HG03039 (cell line): Measurements from ENCODE around the gene OR8S1.
"Not testable (repeated sequence)": the region's sequence is repeated elsewhere in the genome, so short reads cannot be mapped to it uniquely, and the experiment has no call there.

Source experiments
- ATAC-seq: cut with Tn5 transposase; IDR thresholded peaks from one replicate; pipeline ENCODE4 v1.9.1; 2021; ENCODE audit warnings: mild to moderate bottlenecking, moderate library complexity; ENCODE audit not compliant: unreplicated experiment

OR8S1 gene, protein sequence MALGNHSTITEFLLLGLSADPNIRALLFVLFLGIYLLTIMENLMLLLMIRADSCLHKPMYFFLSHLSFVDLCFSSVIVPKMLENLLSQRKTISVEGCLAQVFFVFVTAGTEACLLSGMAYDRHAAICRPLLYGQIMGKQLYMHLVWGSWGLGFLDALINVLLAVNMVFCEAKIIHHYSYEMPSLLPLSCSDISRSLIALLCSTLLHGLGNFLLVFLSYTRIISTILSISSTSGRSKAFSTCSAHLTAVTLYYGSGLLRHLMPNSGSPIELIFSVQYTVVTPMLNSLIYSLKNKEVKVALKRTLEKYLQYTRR

DNA sequence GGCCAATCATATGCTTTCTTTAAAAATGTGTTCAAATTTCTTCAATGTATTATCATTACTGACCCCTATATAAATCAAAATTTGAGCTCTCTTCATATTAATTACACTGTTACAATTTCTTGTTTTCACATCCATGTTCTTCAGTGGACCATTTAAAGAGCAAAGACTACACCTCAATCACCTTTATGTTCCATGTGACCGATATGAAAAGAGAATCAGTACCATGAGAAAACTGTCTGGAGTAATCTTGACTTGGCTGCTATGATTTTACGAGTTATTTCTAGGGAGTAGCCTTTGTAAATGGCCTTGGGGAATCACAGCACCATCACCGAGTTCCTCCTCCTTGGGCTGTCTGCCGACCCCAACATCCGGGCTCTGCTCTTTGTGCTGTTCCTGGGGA, at the start of gene OR8S1:
Gene OR8S1, plus strand, starts transcription at position 301 of the 400 bp plus-strand sequence. Its CDS starts 0 bp downstream, at position 301.
- ATAC-seq, result no peak

DNA sequence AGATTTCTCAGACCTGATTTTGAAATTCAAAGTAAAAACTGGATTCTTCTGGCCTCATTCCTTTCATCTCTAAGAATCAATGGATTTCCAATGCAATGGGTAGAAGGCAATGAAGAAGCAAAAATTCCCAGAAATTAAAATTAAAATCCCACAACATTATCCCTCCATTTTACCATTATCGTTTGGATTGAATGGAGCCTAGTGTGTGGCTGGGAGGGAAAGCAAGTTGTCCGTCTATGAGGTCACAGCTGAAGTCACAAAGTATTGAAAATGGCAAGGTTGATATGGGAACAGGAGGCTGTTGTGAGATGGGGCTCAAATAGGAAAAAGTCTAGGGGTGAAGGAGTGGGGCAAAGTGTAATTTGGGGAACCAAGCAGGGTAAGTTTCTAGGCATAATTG, 43.2 kb upstream of the OR8S1 start, which contains the start of gene C12orf54:
Gene C12orf54, plus strand, starts transcription at position 301 of the 400 bp plus-strand sequence. CDS start 799 bp downstream, outside the sequence.
- ATAC-seq, result no peak

DNA sequence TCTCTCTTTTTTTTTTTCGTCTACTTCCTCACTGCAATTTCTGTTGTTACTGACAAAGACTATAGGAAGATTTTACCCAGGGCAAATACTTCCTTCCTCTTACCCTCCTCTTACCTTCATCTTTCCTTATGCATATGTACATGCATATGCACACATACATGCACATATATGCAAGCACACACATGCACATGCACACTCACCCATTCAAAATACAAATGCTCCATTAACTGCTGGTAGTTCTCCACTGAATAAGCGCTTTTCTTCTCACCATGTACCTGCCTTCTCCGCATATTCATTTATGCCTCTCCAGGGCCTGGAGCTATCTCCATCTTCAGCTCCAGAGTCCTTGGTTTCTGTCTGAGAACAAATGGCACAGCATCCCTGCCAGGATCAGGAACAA, 42.5 kb upstream of the OR8S1 start:
- no peak for ATAC-seq

DNA sequence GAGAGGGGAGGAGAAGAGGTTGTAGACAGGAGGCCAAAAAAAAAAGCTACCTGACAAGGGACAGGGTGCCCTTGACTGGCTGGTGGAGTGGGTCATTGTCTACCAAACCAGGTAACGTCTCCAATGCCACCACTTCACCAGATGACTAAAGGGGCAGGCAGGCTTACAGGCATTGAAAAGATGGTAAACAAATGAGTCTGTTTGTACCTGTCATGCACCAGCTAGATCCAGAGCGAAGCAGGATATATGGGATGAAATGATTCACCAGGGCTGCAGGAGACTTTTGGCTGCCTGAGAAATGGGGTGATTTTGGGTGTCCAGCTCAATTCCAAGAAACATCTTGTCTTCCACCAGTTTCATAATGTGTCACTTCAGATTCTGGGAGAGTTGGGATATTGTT, 39.2 kb upstream of the OR8S1 start:
- ATAC-seq, result no peak

DNA sequence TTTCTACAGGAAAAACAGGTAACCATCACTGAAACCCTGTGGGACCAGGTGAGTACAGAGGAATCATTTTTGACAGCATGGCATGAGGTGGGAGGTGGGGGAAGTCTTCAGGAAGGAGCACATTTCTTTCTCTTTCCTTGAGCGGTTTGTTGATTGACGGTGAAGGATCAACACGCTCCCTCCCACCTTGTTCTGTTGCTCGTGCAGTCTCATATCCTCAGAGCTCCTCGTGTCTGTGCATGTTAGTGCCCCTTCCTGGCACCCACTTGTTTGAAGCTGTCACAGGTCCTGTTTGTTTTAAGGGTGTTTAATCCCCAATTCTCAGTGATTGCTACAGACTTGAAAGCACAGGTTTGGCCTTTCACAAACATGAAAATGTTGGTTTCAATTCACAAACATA, 38.8 kb upstream of the OR8S1 start:
- no peak for ATAC-seq

DNA sequence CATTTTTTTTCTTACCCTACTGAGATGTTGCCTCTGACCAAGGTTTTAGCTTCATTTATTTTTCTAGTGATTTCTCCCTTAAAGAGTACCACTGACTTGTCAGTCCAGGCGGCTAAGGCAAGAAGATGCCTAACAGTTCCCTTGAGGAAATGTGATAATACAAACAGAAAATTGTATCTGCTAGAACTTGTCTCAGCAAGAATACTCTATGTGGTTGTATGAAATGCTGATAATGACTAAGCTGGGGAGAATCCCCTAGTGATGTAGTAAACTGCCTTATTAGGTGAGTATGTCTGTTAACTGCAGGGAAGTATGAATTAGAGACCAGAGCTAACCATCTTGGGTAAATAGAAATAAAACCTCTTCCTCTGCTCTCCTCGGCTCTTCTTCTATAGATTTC, 36.4 kb upstream of the OR8S1 start:
- peak; percentile 89 for ATAC-seq

DNA sequence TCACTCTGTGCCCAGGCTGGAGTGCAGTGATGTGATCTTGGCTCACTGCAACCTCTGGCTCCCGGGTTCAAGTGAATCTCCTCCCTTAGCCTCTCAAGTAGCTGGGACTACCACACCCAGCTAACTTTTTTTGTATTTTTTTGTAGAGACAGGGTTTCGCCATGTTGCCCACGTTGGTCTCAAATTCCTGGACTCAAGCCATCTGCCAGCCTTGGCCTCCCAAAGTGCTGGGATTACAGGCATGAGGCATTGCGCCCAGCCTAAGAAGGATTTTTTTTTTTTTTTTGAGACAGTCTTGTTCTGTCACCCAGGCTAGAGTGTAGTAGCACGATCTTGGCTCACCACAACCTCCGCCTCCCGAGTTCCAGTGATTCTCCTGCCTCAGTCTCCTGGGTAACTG, 36.0 kb upstream of the OR8S1 start:
- ATAC-seq, result not testable (repeated sequence)

DNA sequence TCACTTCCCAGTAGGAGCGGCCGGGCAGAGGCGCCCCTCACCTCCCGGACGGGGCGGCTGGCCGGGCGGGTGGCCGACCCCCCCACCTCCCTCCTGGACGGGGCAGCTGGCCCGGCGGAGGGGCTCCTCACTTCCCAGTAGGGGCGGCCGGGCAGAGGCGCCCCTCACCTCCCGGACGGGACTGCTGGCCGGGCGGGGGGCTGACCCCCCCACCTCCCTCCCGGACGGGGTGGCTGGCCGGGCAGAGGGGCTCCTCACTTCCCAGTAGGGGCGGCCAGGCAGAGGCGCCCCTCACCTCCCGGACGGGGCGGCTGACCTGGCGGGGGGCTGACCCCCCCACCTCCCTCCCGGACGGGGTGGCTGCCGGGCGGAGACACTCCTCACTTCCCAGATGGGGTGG, 25.2 kb upstream of the OR8S1 start:
- ATAC-seq, result not testable (repeated sequence)

DNA sequence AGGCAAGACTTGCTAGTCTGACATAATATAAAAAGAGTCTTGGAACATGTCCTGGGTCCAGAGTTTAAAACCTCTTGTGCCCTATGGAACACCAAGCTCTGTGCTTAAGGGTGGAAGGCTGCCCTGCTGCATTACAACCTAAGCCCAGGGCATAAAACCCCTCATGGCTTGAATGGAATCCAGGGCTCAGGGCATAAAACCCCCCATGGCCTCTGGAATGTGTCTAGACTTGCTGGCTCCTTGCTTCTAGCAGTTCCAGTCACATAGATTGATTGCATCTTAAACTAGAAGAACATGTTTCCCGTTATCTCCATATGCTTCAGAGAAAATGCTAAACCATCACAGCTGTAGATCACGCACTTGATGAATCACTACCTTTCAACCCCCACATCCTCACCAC, 18.6 kb upstream of the OR8S1 start:
- not testable (repeated sequence) for ATAC-seq

DNA sequence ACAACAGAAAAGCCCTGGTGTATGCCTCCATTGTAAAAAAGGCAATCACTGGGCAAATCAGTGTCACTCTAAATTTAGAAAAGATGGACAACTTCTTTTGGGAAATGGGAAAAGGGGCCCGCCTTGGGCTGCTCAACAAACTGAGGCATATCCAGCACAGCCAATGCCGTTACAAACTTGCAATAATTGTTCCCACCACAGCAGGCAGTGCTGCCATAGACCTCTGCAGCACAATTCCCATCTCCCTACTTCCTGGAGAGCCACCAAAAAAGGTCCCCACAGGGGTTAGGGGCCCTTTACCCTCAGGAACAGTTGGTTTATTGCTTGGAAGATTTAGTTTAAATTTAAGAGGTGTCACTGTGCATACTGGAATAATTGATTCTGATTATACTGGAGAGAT, 16.4 kb upstream of the OR8S1 start:
- ATAC-seq, result no peak

DNA sequence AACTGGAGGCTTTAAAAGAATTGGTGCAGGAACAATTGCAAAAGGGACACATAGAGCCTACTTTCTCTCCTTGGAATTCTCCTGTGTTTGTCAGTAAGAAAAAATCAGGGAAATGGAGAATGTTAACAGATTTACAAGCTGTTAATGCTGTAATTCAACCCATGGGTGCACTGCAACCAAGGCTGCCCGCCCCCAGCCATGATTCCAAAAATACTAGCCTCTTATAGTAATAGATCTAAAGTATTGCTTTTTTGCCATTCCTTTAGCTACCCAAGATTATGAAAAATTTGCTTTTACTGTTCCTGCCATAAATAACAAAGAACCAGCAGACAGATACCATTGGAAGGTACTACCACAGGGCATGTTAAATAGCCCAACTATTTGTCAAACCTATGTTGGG, 15.3 kb upstream of the OR8S1 start:
- ATAC-seq, result no peak

DNA sequence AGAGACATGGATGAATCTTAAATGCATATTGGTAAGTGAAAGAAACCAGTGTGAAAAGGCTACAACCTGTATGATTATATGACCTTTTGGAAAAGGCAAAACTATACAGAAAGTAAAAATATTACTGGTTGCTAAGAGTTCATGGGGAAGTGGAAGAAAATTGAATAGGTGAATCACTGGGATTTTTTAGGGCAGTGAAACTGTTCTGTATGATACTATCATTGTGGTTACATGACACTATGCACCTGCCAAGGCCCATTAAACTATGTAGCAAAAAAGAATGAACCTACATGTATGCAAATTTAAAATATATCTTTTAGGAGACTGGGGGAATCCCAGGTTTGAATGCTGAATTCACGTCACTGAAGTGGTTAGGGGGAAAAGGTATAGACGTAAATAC, 12.6 kb upstream of the OR8S1 start:
- ATAC-seq, result peak; percentile 73

DNA sequence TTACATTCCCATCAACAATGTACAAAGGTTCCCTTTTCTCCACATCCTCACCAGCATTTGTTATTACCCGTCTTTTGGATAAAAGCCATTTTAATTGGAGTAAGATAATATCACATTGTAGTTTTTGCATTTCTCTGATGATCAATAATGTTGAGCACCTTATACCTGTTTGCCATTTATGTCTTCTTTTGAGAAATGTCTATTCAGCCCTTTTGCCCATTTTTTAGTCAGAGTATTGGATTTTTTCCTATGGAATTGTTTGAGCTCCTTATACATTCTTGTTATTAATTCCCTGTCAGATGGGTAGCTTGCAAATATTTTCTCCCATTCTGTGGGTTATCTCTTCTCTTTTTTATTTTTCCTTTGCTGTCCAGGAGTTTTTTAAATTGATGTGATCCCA, 10.7 kb upstream of the OR8S1 start:
- ATAC-seq, result no peak

DNA sequence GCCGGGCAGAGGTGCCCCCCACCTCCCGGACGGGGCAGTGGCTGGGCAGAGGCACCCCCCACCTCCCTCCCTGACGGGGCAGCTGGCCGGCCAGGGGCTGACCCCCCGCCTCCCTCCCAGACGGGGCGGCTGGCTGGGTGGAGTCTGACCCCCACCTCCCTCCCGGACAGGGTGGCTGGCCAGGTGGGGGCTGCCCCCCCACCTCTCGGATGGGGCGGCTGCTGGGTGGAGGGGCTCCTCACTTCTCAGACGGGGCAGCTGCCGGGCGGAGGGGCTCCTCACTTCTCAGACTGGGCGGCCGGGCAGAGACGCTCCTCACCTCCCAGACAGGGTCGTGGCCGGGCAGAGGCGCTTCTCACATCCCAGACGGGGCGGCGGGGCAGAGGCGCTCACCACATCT, 5.1 kb upstream of the OR8S1 start:
- not testable (repeated sequence) for ATAC-seq

DNA sequence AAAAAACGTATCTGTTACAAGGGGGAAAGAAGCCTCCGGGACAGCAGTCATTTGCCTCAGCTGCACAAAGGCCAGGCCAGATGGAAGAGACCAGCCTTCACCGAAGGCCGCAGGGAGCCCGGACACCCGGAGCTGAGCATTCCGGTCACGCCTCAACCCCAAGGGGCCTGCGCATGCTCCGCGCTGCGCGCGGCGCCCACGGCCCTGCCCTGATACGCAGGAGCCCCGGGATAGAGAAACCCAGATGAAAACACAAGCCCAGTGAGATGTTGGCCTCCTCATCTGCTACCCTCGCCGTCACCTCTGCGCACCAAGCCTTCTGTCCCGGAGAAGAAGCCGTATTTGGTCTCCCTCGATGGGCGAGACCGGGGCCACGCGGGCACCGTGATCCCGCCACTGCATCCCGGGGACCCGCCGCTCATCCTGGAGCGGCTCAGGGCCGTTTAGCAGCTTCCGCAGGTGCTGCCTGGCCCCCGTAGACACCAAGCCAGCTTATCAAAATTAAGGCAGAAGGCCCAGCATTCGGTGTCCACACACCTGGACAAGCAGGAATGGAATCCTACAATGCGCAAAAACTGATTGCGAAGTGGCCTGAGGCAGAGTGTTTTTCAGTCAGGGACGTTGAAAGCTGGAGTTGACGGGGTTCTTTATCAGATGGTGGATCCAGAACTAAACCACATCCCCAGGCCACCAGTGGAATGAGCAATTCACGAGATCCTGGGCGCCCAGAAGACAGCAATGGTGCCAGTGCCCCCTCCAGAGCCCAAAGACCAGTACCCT, 2.6 kb downstream of the OR8S1 start:
- no peak for ATAC-seq

DNA sequence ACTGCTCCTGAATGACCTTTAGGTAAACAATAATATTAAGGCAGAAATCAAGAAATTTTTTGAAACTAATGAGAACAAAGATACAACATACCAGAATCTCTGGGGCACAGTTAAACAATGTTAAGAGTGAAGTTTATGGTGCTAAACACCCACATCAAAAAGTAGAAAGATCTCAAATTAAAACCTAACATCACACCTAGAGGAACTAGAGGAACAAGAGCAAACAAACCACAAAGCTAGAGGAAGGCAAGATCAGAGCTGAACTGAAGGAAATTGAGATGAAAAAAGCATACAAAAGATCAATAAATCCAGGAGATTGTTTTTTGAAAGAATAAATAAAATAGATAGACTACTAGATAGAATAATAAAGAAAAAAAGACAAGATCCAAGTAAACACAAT, 7.2 kb downstream of the OR8S1 start:
- no peak for ATAC-seq

DNA sequence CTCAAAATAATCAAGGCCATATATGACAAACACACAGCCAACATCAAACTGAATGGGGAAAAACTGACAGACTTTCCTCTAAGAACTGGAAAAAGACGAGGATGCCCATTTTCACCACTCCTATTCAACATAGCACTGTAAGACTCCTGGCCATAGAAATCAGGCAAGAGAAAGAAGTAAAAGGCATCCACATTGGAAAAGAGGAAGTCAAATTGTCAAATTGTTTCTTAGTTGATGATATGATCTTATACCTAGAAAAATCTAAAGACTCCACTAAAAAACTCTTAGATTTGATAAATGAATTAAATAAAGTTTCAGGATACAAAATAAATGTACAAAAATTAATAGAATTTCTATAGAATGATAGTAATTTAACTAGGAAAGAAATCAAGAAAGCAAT, 11.2 kb downstream of the OR8S1 start:
- ATAC-seq, result no peak

DNA sequence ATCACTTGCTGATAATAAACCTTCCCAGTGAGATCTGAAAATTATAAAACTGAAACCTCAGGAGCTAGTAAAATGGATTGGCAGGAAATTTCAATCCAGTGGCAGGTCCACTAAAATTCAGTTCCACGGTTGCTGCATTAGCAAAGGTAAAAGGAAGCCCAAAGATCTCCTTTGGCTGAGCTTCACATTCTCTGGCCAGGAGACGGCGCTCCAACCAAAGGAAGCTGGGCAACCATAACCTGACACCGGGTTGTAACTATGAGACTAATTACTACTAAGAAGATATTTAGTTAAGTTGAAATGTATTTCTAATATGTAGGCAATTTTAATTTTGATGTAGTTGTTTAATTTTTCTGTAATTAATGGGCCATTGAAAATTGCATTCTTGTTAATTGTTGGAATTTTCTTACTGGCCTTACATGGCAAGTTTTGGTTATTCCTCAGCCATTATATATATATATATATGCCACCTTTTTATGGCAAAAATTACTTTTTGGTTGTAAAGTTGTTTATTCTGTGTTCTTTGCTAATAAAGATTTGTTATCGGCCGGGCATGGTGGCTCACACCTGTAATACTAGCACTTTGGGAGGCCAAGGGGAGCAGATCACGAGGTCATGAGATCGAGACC, 17.0 kb downstream of the OR8S1 start:
- no peak for ATAC-seq

DNA sequence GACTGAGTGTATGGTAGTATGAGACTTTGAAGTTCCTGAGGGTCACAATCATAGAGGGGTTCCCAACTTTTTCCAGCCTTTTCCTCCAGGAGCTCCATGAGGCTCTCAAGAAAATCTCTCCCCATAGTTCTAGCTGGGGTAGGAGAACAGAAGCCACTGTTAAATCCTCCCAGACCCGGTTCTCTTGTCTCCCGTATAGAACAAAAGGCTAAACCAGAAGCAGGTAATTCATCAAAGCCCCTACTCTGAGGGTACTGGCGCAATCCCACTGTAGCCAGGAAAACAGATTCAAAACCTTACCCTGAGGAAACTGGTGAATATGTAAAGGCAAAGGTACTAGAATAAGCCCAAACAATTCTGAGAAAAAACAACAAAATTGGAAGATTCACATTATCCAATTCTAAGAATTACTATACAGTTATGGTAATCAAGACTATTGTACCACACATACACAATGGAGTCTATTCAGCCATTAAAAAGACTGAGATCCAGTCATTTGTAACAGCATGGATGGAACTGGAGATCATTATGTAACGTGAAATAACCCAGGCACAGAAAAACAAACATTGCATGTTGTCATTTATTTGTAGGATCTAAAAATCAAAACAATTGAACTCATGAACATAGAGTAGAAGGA, 20.5 kb downstream of the OR8S1 start:
- ATAC-seq, result no peak

DNA sequence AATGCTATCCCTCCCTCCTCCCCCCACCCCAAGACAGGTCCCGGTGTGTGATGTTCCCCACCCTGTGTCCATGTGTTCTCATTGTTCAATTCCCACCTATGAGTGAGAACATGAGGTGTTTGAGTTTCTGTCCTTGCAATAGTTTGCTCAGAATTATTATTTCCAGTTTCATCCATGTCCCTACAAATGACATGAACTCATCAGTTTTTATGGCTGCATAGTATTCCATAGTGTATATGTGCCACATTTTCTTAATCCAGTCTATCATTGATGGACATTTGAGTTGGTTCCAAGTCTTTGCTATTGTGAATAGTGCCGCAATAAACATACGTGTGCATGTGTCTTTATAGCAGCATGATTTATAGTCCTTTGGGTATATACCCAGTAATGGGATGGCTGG, 21.6 kb downstream of the OR8S1 start:
- not testable (repeated sequence) for ATAC-seq

DNA sequence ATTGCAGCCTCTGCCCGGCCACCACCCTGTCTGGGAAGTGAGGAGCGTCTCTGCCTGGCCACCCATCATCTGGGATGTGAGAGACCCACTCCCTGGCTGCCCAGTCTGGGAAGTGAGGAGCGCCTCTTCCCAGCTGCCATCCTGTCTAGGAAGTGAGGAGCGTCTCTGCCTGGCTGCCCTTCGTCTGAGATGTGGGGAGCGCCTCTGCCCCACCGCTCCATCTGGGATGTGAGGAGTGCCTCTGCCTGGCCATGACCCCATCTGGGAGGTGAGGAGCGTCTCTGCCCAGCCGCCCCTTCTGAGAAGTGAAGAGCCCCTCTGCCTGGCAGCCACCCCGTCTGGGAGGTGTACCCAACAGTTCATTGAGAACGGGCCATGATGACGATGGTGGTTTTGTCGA, 26.2 kb downstream of the OR8S1 start:
- not testable (repeated sequence) for ATAC-seq
